IPS-18c (cell line): ENCODE data around the gene LYRM1.

Experiments
- H3K4me3 ChIP-seq: 2 replicates; pipeline ENCODE4 v1.7.0; 2013; ENCODE audit warnings: low read depth, mild to moderate bottlenecking, low read length, moderate library complexity; ENCODE audit not compliant: insufficient read depth
- H3K9me3 ChIP-seq: one replicate; pipeline ENCODE4 v1.6.1; 2013; ENCODE audit warnings: mild to moderate bottlenecking, low read length, moderate library complexity; ENCODE audit not compliant: control insufficient read depth, insufficient read depth

LYRM1 gene

DNA sequence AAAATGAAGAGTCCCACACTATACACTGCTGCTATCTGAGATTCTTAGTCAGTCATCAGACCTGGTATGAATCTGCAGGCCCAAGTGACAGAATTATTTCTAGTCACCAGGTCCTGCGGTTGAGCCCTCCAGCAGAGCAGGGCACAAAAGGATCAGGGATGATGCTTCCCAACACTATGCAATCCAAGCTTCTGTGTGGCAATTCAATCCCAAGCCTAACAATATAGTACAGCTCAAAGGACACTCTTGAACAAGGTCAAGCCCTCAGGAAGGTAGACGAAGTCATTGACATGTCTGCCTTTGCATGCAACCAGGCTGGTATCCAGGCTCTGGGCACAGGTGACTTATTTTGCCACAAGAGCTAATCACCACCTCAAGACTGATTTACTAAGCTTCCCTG lies 6.2 kb upstream of the LYRM1 start:
- no peak overlapping the region for H3K4me3 ChIP-seq

DNA sequence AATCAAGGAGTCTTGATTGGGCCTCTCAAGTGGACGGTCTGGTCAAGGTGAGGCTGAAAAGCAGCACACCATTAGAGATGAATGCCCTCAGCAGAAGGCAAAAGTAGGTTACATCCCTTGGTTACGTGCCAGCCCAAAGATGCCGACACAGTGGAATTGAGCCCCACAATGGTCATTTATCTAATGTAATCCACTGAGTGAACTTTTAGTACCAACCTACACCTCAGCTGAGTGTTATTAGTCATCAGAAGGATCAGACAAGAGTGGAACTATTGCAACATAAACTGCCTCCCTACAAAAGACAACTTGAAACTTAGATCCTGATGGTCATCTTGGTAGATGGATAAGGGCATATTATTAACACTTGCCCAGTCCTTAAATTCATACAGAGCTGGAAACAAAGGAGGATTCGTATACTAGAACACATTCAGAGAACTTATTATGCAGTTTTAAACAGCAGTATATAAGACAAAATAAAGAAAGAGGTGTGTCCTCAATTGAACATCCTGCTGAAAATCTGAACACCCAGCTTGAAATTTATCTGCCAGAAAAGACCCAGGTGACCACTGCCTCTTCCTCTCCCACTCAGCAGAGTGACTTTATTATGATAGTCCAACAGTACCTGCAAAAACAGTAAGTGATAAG lies 3.2 kb upstream of the LYRM1 start:
- no peaks in the 10 kb centered on the region for H3K9me3 ChIP-seq
- H3K4me3 ChIP-seq, result no peak overlapping the region

More for the DNA sequence above, 6.2 kb upstream of the LYRM1 start:
- H3K9me3 ChIP-seq, result no peaks in the 10 kb centered on the region

DNA sequence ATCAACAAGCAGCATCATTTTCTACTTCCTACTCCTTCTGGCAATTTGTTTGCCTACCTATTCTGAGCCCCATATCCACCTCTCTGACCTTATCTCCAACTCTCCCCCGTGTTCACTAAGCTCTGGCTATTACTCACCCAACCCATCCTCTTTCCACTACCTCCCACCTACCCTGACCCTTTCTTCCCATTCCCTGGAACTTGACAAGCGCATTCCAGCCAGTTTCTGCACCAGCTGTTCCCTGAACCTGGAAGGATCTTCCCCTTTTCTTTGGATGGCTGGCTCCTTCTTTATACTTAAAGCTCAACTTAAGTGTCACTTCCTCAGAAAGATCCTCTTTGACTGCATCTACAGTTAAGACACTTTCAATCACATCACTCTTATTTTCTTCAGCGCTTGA lies 2.6 kb upstream of the LYRM1 start:
- no peaks in the 10 kb centered on the region for H3K9me3 ChIP-seq
- no peak overlapping the region for H3K4me3 ChIP-seq

DNA sequence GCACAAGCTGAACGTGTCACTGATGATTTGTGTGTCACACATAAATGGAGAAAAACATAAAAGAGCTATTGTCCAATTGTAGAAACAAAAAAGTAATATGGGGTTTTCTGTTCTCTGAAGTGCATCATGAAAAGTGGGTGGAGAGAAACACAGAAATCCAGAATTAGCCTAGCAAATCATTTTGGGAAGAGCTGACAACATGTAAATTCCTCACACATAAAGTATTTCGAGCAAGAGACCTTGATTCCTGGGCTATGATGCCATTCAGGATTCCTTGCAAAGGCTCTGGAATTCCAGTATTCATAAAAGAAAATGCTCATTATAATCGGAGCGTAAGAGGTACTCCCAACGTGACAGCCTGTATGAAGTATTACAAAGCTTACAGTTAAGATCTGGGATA lies 1.5 kb upstream of the LYRM1 start:
- H3K4me3 ChIP-seq, result peak overlapping the region; percentile 89
- no peaks in the 10 kb centered on the region for H3K9me3 ChIP-seq

DNA sequence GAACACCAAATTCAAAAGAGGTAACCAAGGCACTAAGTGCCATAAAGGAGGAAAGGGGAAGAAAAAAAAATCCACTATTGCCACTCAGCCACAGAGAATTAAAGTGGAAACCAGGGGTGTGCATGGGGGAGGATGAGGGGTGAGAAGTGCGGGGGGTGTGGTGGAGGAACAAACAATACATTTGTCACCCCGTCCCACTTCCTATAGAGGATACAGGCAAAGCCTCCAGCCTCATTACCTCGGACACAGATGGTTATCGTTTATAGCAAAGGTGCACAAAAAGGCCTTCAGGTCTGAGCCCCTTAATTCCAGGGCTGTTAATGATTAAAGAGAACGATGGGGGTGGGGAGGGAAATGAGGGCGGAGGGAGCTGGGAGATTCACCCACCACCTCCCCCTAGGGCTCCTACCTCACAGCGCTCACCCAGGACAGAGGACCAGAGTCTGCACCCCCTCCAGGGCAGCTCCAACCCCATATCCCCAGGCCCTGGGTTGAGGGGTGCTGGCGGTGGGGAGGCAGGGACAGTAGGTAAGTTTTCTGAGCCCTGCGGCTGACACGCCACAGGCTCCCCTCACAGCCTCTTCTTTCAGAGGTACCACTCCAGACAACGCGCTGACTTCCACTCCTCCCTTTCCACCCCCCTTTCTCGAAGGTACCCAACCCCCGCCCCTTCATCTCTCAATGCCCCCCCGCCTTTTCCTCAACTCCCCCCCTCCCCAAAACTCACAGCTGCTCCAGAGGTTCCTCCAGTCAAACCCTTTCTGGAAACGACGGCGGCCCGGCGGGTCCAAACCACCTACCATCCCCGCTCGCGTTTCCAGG lies 883 bp upstream of the LYRM1 start:
- peak overlapping the region; percentile 89 for H3K4me3 ChIP-seq

DNA sequence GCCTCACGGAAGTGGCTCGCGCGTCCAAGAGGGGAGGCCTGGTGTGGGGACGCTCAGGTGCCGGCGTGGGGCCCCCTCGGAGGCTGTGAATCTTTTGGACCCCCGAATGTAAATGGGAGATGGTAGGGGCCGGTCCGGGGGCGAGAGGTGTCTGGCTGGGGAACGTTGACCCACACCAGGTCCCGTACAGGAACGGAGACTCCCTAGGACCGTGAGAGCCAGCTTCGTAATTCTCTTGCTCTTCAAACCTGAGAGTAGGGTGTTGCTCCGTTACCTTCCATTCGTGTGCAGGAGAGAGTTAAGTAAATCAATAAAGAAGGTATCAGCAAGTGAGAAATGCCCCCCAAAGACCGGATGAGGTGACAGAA lies 481 bp downstream of the LYRM1 start:
- Histone ChIP-seq H3K4me3 (peak overlapping the region; percentile 89), H3K9me3 (no peaks in the 10 kb centered on the region)

More for the DNA sequence above, 883 bp upstream of the LYRM1 start:
- H3K9me3 ChIP-seq, result no peaks in the 10 kb centered on the region

DNA sequence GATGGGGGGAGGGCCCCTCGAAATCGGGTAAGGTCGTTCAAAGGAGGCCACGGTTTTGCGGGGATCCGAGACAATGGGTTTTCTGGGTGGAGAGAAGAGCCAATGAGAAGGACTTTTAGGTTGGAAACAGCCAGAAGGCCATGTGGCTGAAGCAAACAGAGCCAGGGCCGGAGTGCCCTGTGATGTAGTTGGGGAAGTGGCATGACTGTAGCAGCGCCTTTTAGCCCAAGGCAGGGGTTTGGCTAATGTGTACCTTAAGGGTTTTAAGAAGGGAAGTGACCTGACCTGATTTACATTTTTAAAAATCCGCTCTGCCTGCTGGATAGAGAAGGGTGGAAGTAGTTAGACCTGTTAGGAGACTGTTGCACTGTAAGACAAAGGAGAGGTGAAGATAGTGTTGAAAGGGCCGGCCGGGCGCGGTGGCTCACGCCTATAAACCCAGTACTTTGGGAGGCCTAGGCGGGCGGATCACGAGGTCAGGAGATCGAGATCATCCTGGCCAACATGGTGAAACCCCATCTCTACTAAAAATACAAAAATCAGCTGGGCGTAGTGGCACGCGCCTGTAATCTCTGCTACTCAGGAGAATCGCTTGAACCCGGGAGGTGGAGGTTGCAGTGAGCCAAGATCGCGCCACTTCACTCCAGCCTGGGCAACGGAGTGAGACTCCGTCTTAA lies 1.0 kb downstream of the LYRM1 start:
- H3K9me3 ChIP-seq, result no peaks in the 10 kb centered on the region
- H3K4me3 ChIP-seq, result peak overlapping the region; percentile 89

DNA sequence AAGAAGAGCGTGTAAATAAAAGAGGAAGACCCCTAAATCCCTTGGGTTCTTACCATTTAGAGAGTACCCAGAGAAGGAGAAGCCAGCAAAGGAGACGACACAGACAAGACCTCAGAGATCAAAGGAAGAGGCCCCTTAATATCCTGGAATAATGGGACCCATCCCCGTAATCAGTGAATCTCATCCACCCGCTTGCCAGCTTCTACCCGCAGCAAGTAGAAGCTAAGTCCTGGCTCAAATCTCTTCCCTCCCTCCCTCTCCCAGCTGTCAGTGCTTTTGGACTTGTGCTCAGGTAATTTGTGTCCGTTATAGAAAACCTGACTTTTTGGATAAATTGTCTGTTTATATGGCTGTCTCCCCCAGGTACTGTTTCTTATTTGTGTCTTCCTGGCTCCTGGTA lies 1.9 kb downstream of the LYRM1 start:
- H3K9me3 ChIP-seq, result peaks cover 2% of the 10 kb centered on the region
- no peak overlapping the region for H3K4me3 ChIP-seq

DNA sequence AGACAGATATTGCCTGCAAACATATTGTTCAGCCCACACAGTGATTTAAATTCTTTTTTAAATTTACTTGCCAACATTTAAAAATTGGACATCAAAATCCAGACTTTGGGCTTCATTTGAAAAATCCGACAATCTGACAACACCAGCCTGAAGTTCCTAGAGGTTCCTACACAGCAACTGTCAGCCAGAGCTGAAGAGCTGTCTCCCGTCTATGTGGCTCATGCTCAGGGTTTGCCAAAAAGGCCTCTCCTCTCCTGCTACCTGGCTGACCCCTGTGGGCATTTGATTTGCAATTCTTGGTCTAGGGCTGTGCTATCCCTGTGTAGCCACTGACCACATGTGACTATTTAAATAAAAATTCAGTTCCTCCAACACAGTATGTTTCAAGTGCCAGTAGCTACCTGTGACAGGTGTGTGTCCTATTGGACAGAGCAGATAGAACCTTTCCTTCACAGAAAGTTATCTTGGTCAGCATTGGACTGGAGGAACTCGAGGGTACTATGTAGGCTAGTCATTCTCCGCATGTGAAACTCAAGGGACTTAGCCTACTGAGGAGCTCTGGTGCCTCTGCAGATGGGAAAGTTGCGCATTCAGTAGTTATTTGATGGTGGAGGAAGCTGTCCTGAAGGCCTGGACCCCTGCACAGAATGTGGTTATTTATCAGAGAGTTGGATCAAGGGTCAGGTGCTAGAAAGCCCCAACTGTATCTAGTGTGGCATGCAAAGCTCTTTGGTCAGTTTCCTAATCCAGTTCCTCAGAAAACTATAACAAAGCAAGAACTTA lies 2.7 kb downstream of the LYRM1 start:
- peaks cover 2% of the 10 kb centered on the region for H3K9me3 ChIP-seq
- no peak overlapping the region for H3K4me3 ChIP-seq

DNA sequence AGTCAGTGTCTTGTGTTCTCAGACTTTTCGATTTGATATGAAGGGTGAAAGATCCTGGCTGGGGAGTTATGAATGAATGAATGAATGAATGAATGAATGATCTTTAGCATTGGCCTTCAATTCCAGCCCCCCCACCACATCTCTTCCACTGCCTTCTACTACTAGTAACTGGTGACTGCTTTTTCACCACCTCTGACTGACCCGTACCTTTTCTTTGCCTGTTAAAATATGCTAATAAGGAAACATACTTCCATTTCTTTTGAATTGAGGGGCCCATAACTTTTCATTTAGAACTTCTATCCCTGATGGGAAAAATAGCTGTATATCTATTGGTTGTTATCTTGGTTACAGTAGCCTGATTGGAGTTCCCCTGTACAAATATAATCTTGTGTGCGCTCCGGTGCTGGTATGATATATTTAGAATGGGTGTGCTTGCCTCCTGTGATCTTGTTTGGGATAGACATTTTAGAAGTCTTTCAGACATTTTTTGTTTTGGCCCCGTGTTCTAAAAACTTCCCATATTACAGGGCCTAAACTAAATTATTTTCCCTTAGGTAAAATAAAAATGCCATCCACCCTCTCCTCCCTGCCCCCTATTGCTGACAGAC lies 3.4 kb downstream of the LYRM1 start:
- no peak overlapping the region for H3K4me3 ChIP-seq
- peaks cover 2% of the 10 kb centered on the region for H3K9me3 ChIP-seq

DNA sequence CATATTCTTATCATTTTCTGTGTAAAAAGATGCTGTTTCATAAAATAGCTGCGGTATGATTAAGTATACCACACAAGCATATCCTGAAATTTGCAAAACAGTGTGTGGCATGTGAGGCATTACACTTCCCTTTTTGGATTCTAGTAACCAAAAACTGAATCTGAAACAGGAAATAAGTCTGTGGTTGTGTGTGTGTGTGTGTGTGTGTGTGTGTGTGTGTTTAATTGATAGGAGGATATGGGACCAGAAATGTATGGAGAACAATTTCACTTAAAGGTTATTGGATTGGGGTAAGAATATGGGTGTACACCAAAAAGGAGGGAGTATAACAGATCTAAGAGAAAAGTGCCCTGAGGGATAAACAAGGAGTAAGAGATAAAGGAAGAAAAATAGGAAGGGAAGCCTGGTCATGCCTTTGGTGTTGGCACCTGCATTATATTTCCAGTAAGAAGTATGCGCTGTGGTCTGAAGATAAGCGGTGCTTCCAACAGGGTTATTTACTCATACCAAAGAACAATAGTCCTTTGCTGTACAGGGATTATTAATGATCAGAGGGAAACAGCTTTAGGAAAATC lies 4.0 kb downstream of the LYRM1 start:
- Histone ChIP-seq H3K9me3 (peaks cover 2% of the 10 kb centered on the region), H3K4me3 (no peak overlapping the region)

DNA sequence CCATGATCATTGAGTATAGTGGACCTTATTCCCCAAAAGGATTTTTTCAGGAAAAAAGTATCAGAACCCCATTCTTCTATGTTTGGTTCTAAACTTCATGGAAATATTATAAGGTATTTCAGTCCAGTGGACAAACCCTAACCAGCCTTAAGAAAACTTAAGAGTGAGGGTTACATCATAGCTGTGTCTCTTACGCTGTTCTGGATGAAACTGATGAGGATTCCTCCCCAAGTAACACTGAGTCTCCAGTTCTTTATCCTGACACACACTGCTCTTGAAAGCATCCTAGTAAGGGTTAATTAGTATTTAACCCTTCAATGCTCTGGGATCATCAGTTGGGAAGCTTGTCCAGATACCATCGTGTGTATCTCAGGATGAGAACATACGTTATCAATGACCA lies 5.0 kb downstream of the LYRM1 start:
- H3K9me3 ChIP-seq, result peaks cover 2% of the 10 kb centered on the region
- no peak overlapping the region for H3K4me3 ChIP-seq

DNA sequence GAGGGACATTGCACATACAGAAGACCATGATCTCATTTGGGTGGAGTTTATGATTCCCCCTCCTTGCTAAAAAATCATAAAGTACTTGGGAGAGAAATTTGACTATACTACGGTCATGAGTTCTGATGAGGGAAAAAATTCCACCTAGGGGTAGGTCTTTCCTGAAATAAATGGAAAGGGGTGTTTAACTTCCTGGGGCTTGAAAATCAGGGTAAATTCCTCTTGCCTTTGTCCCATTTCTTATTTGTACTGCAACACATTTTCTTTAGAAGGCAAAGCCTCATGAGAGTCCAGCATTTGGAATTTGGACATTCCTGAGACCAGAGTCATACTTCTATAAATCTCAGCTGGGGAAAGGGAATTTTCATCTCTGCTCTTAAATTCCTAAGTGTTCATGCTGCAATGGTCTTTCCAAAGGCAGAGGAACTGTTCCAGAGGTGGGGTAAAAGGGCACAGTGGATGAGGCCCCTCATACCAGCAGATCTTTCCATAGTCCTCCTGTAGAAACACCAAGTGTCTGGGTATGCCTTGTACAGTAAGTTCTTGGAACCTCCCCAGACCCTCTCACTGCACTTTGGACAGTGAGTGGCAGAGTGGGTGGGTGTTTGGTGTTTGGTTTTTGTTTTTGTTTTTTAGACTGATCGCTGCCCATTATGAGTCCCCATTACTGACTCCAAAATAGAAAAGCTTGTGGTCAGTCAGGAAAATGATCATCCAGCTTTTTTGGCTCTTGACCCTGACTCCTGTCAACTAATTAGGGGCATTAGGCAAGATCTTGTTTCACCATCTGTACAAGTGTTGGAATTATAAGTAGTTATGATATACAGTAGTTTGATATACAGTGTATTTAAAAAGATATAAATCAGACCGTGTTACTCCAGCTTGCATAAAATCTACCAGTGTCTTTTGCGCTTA lies 6.0 kb downstream of the LYRM1 start:
- no peak overlapping the region for H3K4me3 ChIP-seq
- peaks cover 2% of the 10 kb centered on the region for H3K9me3 ChIP-seq

DNA sequence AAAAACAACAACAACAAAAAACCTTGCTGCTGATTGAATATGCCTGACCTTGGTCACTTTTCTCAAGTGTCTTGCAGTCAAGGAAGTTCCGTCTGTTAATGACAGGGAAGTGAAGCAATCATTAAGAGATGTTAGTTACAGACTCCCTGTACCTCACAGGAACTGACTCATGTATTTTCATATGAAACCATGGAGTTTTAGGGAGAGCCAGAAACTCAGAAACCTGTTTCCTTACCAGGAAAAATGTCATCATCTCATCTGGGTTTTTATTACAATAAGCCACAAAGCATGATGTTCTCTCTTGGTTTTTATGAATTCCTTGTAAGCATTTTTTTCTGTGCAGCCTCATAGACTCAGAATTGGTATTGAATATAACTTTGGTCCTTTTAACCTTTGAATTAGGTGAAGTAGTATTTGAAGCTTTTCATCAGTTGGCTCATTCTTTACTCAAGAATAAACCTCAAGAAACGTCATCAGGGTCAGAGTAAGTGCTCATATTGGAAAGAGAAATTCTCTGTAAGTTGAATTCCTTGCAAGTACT lies 10.3 kb downstream of the LYRM1 start:
- Histone ChIP-seq H3K4me3 (no peak overlapping the region), H3K9me3 (peaks cover 2% of the 10 kb centered on the region)

DNA sequence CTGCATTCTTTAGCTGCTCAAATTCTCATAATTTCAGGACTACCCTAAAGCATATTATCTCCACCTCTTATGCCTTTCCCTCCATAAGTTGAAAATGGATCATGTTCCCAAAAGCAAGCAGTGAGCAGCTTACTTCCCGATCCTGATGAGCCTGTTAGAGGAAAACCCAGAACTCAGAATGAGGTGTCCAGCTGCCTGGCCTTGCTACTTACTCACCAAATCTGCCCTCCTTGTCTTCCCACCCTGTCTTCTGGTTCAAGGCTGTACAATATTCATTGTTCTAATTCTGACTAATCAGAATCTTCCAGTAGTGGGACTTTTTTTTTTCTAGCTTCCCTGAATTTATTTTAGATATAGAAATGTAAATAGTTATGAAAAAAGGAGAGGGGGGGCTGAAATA lies 10.8 kb downstream of the LYRM1 start:
- no peak overlapping the region for H3K4me3 ChIP-seq
- peaks cover 2% of the 10 kb centered on the region for H3K9me3 ChIP-seq

DNA sequence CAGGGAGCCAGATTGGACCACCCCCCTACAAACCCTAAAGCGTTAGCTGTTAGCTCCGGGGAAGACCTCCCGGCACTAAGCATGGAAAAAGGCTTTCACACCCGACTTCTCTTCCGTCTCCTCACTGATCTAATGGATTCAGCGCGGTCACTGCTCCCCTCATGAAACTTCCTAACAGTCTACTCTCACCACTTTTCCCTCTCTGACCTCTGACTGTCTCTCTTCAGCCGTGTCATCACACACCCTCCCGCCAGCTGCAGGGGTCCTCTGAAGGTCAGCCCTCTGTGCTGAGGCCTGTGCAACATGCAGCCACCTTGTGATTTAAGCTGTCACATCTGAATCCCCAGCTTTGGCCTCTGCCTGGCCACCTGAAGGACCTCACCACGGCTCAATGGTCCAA lies 15.7 kb downstream of the LYRM1 start:
- Histone ChIP-seq H3K9me3 (no peaks in the 10 kb centered on the region), H3K4me3 (no peak overlapping the region)
